Endodermal cell (in vitro differentiated cells): Measurements from ENCODE around the gene NR5A1. TPM values are rescaled to one million over a fixed set of nuclear protein-coding genes. Genes with fewer than 3 reads are reported as not detected.

Source experiments
- DNase-seq: peaks from one replicate; pipeline ENCODE4 v3.0.0-alpha.2; 2017
- H3K27ac ChIP-seq: 2 replicates; pipeline ENCODE4 v1.5.1; 2013; ENCODE audit warnings: mild to moderate bottlenecking, low read depth, low read length, moderate library complexity
- H3K27me3 ChIP-seq: 2 replicates; pipeline ENCODE4 v1.6.1; 2013; ENCODE audit warnings: mild to moderate bottlenecking, low read length, moderate library complexity; ENCODE audit not compliant: insufficient read depth, control insufficient read depth, poor library complexity, severe bottlenecking
- H3K36me3 ChIP-seq: 2 replicates; pipeline ENCODE4 v1.7.0; 2013; ENCODE audit warnings: mild to moderate bottlenecking, low read length, moderate library complexity; ENCODE audit not compliant: control insufficient read depth, insufficient read depth
- H3K4me1 ChIP-seq: one replicate; pipeline ENCODE4 v1.7.0; 2013; ENCODE audit warnings: low read length; ENCODE audit not compliant: control insufficient read depth, insufficient read depth
- H3K4me3 ChIP-seq: 2 replicates; pipeline ENCODE4 v1.5.1; 2013; ENCODE audit warnings: mild to moderate bottlenecking, low read length, moderate library complexity
- H3K9ac ChIP-seq: 2 replicates; pipeline ENCODE4 v1.6.1; 2013; ENCODE audit warnings: mild to moderate bottlenecking, low read length, moderate library complexity; ENCODE audit not compliant: poor library complexity, severe bottlenecking; ENCODE audit errors: extremely low read depth
- H3K9me3 ChIP-seq: 2 replicates; pipeline ENCODE4 v1.6.1; 2013; ENCODE audit warnings: mild to moderate bottlenecking, low read length, moderate library complexity; ENCODE audit not compliant: control insufficient read depth
- H3K27ac Mint-ChIP-seq: 2 replicates; pipeline ENCODE4 v1.8.0; 2020; ENCODE audit warnings: mixed read lengths
- H3K27me3 Mint-ChIP-seq: 2 replicates; pipeline ENCODE4 v1.8.0; 2021; ENCODE audit warnings: mild to moderate bottlenecking, mixed read lengths; ENCODE audit not compliant: insufficient read depth
- H3K36me3 Mint-ChIP-seq: 2 replicates; pipeline ENCODE4 v1.8.0; 2020; ENCODE audit warnings: low read depth, mixed read lengths
- H3K4me1 Mint-ChIP-seq: 2 replicates; pipeline ENCODE4 v1.8.0; 2020; ENCODE audit warnings: mixed read lengths
- H3K4me3 Mint-ChIP-seq: 2 replicates; pipeline ENCODE4 v1.8.0; 2020; ENCODE audit warnings: mild to moderate bottlenecking, moderate library complexity, mixed read lengths
- H3K9me3 Mint-ChIP-seq: 2 replicates; pipeline ENCODE4 v1.8.0; 2020; ENCODE audit warnings: mild to moderate bottlenecking, mixed read lengths
- WGBS, 2 experiments: methylation state at CpG; one replicate each; pipeline versions ENCODE4 v1.1.5 to v1.1.7; 2013; ENCODE audit warnings: missing lambda C conversion rate in 2 of 2, mixed read lengths in 1 of 2; ENCODE audit not compliant: insufficient coverage in 1 of 2, insufficient read length in 1 of 2; 5-methylcytosine and 5-hydroxymethylcytosine counted together
- total RNA-seq, 2 donors: library from RNA; stranded (reverse); fragmentation: NEBNext Ultra II Directional in 1 of 2; extraction: Animal tissue kit (Norgen Biotek cat#: 25700) in 1 of 2; gene quantifications; 2 replicates in 1 of 2; 3 replicates in 1 of 2; pipeline ENCODE4 v1.2.1, GENCODE V29; 2021
- TF ChIP-seq, protein P1 (sequence below): fragments of 200-600 bp; sonication (generic); conservative IDR thresholded peaks from 2 replicates; pipeline ENCODE4 v1.5.0; 2021; ENCODE audit warnings: antibody characterized with exemption, mild to moderate bottlenecking

NR5A1 gene
- total RNA-seq, 2 donors from 2014 or later: 0.37 TPM; not detected in 1

DNA sequence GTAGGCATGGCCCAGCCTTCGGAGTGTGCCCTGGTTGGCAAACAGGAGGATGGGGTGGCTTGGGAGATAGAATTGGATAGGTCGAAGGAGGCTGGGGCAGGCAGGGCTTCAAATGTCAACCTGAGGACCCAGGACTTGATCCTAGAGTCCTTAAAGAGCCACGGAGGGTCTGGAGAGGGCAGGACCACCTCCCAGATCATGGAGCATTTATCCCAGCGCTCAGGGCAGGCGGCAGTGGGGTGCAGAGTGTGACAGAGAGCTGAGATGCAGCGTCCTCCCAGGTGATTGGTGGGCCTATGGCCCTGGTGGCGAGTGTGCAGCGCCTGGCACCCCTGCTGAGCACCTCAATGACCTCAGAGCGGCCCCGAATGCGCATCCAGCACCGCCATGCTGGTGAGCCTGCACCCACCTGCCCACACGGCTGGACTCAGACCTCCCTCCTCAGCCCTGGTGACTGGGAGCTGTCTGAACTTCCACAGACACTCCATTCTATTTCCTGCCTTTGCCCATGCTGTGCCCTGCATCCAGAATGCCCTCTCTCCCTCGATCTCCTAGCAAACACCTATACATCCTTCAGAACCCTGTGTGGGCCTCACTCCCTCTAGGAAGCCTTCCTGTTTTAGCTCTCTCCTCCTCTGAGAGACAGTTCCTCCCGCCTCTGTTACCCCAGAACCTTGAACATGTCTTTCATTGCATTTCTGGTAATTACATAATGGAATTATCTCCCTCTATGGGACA is 50.7 kb downstream of the NR5A1 start:
- Histone ChIP-seq H3K4me1 (no peaks in the 10 kb centered on the region), H3K36me3 (no peaks in the 10 kb centered on the region), H3K4me3 (no peak overlapping the region), H3K9ac (no peak overlapping the region), H3K9me3 (no peaks in the 10 kb centered on the region), H3K27ac (no peak overlapping the region), H3K27me3 (peaks cover 25% of the 10 kb centered on the region)
- H3K27ac Mint-ChIP-seq: no peak overlapping the region
- no peak overlapping the region for H3K4me3 Mint-ChIP-seq
- H3K4me1 Mint-ChIP-seq: no peaks in the 10 kb centered on the region
- H3K9me3 Mint-ChIP-seq: no peaks in the 10 kb centered on the region
- no peaks in the 10 kb centered on the region for H3K36me3 Mint-ChIP-seq
- peak; percentile 71 for DNase-seq
- TF ChIP-seq, protein P1, sequence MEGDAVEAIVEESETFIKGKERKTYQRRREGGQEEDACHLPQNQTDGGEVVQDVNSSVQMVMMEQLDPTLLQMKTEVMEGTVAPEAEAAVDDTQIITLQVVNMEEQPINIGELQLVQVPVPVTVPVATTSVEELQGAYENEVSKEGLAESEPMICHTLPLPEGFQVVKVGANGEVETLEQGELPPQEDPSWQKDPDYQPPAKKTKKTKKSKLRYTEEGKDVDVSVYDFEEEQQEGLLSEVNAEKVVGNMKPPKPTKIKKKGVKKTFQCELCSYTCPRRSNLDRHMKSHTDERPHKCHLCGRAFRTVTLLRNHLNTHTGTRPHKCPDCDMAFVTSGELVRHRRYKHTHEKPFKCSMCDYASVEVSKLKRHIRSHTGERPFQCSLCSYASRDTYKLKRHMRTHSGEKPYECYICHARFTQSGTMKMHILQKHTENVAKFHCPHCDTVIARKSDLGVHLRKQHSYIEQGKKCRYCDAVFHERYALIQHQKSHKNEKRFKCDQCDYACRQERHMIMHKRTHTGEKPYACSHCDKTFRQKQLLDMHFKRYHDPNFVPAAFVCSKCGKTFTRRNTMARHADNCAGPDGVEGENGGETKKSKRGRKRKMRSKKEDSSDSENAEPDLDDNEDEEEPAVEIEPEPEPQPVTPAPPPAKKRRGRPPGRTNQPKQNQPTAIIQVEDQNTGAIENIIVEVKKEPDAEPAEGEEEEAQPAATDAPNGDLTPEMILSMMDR: no peak
- 62 to 78% methylated on average over 12 to 15 of the region's 15 CpGs for WGBS, 2 experiments
- peaks cover 26% of the 10 kb centered on the region for H3K27me3 Mint-ChIP-seq

DNA sequence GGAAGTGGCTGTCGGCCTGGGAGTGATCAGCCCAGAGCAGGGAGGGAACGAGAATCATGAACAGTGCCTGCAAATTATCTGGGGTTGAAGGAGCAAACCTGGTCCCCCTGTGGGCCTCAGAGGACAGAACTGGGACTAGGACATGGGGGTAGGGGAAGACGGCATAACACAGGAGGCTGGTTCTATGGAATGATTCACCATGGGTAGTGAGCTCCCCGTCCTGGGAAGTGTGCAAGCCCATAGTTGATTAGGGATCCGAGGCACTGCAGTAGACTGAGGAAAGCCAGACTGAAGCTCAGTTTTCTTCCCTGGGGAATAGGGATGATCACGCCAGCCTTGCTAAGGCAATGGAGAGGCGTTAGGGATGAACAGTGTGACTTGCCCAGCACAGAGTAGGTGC is 51.4 kb downstream of the NR5A1 start:
- H3K27ac ChIP-seq: no peak overlapping the region
- DNase-seq: no peak
- no peak overlapping the region for H3K27ac Mint-ChIP-seq
- H3K27me3 Mint-ChIP-seq: peaks cover 33% of the 10 kb centered on the region
- no peaks in the 10 kb centered on the region for H3K9me3 ChIP-seq
- no peaks in the 10 kb centered on the region for H3K36me3 ChIP-seq
- H3K4me1 ChIP-seq: peaks cover 5% of the 10 kb centered on the region
- no peaks in the 10 kb centered on the region for H3K36me3 Mint-ChIP-seq
- H3K4me3 Mint-ChIP-seq: no peak overlapping the region
- H3K4me3 ChIP-seq: no peak overlapping the region
- WGBS, 2 experiments: 68 to 78% methylated on average over 5 to 7 of the region's 7 CpGs
- peaks cover 32% of the 10 kb centered on the region for H3K27me3 ChIP-seq
- peaks cover 2% of the 10 kb centered on the region for H3K4me1 Mint-ChIP-seq
- no peaks in the 10 kb centered on the region for H3K9me3 Mint-ChIP-seq
- H3K9ac ChIP-seq: no peak overlapping the region
- TF ChIP-seq, protein P1: no peak

DNA sequence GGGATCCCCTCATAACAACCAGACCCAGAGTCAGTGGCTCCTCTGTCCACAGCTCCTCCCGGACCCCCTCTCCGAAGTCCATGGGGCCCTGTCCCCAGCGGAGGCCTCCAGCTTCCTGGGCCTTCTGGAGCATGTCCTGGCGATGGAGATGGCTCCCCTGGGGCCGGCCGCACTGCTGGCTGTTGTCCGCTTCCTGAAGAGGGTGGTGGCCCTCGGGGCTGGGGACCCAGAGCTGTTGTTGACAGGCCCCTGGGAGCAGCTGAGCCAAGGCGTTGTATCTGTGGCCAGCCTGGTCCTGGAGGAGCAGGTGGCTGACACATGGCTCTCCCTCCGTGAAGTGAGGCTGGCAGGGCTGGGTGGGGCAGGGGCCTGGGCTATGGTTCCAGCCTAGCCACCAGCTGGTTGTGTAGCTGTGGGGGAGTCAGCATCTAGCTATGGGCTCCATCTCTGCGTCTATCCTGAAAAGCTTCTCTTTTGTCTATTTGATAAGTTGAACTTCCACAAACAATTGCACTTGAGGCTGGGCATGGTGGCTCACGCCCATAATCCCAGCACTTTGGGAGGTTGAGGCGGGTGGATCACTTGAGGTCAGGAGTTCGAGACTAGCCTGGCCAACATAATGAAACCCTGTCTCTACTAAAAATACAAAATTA is 52.3 kb downstream of the NR5A1 start:
- Mint-ChIP-seq H3K4me3 (no peak overlapping the region), H3K9me3 (no peaks in the 10 kb centered on the region), H3K27me3 (peaks cover 39% of the 10 kb centered on the region), H3K4me1 (peaks cover 6% of the 10 kb centered on the region), H3K27ac (no peak overlapping the region), H3K36me3 (no peaks in the 10 kb centered on the region)
- TF ChIP-seq, protein P1: no peak
- 89 to 94% methylated on average over 10 to 14 of the region's 14 CpGs for WGBS, 2 experiments
- no peak overlapping the region for H3K9ac ChIP-seq
- no peaks in the 10 kb centered on the region for H3K36me3 ChIP-seq
- no peak for DNase-seq
- peaks cover 37% of the 10 kb centered on the region for H3K27me3 ChIP-seq
- H3K4me1 ChIP-seq: peaks cover 6% of the 10 kb centered on the region
- H3K9me3 ChIP-seq: no peaks in the 10 kb centered on the region
- H3K4me3 ChIP-seq: no peak overlapping the region
- H3K27ac ChIP-seq: no peak overlapping the region
